ENCODE measurements around the gene FBXO11.

GRCh38 chr2:47833516-47833968 is 72.8 kb downstream of the FBXO11 start:
- TF ChIP-seq POLR2AphosphoS5 (IDR thresholded peaks at IDR 0.05; ENCODE audit: low read depth, low read length) = no peak
- no peak for TF ChIP-seq SIN3A (IDR thresholded peaks at IDR 0.05; ENCODE audit: borderline replicate concordance, insufficient read depth, low read length)
